ENCODE measurements around the gene RPL22.

RPL22 gene

GRCh38 chr1:6206520-6206855 is 7.1 kb upstream of the RPL22 start:
- Histone ChIP-seq H3K9ac (ENCODE audit: insufficient read length, low read depth) (peak overlapping the region; percentile 70), H3K4me1 (ENCODE audit: insufficient read depth, insufficient read length) (peaks cover 5% of the 10 kb centered on the region), H3K27me3 (ENCODE audit: insufficient read depth, insufficient read length) (peaks cover 5% of the 10 kb centered on the region), H3K36me3 (ENCODE audit: insufficient read depth, insufficient read length, low read length) (no peaks in the 10 kb centered on the region), H3K4me3 (ENCODE audit: insufficient read length, low read depth) (no peak overlapping the region), H3K9me3 (ENCODE audit: insufficient read depth, low read length) (no peaks in the 10 kb centered on the region)
- TF ChIP-seq YY1 (IDR thresholded peaks at IDR 0.05; ENCODE audit: insufficient read depth, insufficient read length), result no peak
- TF ChIP-seq ZNF274 (IDR thresholded peaks at IDR 0.05; ENCODE audit: low read depth, low read length), result no peak
- no peak for TF ChIP-seq SUZ12 (IDR thresholded peaks at IDR 0.05; ENCODE audit: extremely low read depth, insufficient read depth, insufficient read length)
- no peak for DNase-seq (ENCODE audit: low read depth, low spot score)

GRCh38 chr1:6205849-6206519 is 6.6 kb upstream of the RPL22 start, which contains the start of gene RNF207:
Gene RNF207 (plus strand): TSS chr1:6206119. CDS start chr1:6206536, 417 bp downstream.
- no peaks in the 10 kb centered on the region for H3K36me3 ChIP-seq (ENCODE audit: insufficient read depth, insufficient read length, low read length)
- no peak for TF ChIP-seq YY1 (IDR thresholded peaks at IDR 0.05; ENCODE audit: insufficient read depth, insufficient read length)
- no peak for TF ChIP-seq SUZ12 (IDR thresholded peaks at IDR 0.05; ENCODE audit: extremely low read depth, insufficient read depth, insufficient read length)
- TF ChIP-seq ZNF274 (IDR thresholded peaks at IDR 0.05; ENCODE audit: low read depth, low read length), result no peak
- H3K4me3 ChIP-seq (ENCODE audit: insufficient read length, low read depth), result peak within 1 kb of the TSS; percentile 39
- no peak for DNase-seq (ENCODE audit: low read depth, low spot score)
- H3K9ac ChIP-seq (ENCODE audit: insufficient read length, low read depth), result peak within 1 kb of the TSS; percentile 70
- no peaks in the 10 kb centered on the region for H3K9me3 ChIP-seq (ENCODE audit: insufficient read depth, low read length)
- H3K27me3 ChIP-seq (ENCODE audit: insufficient read depth, insufficient read length), result peaks cover 5% of the 10 kb centered on the region
- peaks cover 5% of the 10 kb centered on the region for H3K4me1 ChIP-seq (ENCODE audit: insufficient read depth, insufficient read length)

GRCh38 chr1:6202256-6202655 is 2.9 kb upstream of the RPL22 start:
- TF ChIP-seq SUZ12 (IDR thresholded peaks at IDR 0.05; ENCODE audit: extremely low read depth, insufficient read depth, insufficient read length) (no peak), ZNF274 (IDR thresholded peaks at IDR 0.05; ENCODE audit: low read depth, low read length) (no peak), YY1 (IDR thresholded peaks at IDR 0.05; ENCODE audit: insufficient read depth, insufficient read length) (no peak)
- H3K4me1 ChIP-seq (ENCODE audit: insufficient read depth, insufficient read length), result peaks cover under 1% of the 10 kb centered on the region
- no peak for DNase-seq (ENCODE audit: low read depth, low spot score)
- H3K36me3 ChIP-seq (ENCODE audit: insufficient read depth, insufficient read length, low read length), result peaks cover 7% of the 10 kb centered on the region
- no peak overlapping the region for H3K9ac ChIP-seq (ENCODE audit: insufficient read length, low read depth)
- no peak overlapping the region for H3K4me3 ChIP-seq (ENCODE audit: insufficient read length, low read depth)
- H3K27me3 ChIP-seq (ENCODE audit: insufficient read depth, insufficient read length), result no peaks in the 10 kb centered on the region
- no peaks in the 10 kb centered on the region for H3K9me3 ChIP-seq (ENCODE audit: insufficient read depth, low read length)

GRCh38 chr1:6200188-6200809 is 904 bp upstream of the RPL22 start:
- no peaks in the 10 kb centered on the region for H3K4me1 ChIP-seq (ENCODE audit: insufficient read depth, insufficient read length)
- no peaks in the 10 kb centered on the region for H3K9me3 ChIP-seq (ENCODE audit: insufficient read depth, low read length)
- H3K27me3 ChIP-seq (ENCODE audit: insufficient read depth, insufficient read length), result no peaks in the 10 kb centered on the region
- DNase-seq (ENCODE audit: low read depth, low spot score), result no peak
- H3K9ac ChIP-seq (ENCODE audit: insufficient read length, low read depth), result peak overlapping the region; percentile 79
- peak overlapping the region; percentile 40 for H3K4me3 ChIP-seq (ENCODE audit: insufficient read length, low read depth)
- TF ChIP-seq ZNF274 (IDR thresholded peaks at IDR 0.05; ENCODE audit: low read depth, low read length) (no peak), SUZ12 (IDR thresholded peaks at IDR 0.05; ENCODE audit: extremely low read depth, insufficient read depth, insufficient read length) (no peak), YY1 (IDR thresholded peaks at IDR 0.05; ENCODE audit: insufficient read depth, insufficient read length) (no peak)
- peaks cover 20% of the 10 kb centered on the region for H3K36me3 ChIP-seq (ENCODE audit: insufficient read depth, insufficient read length, low read length)

GRCh38 chr1:6198646-6199297 is 623 bp downstream of the RPL22 start:
- Histone ChIP-seq H3K9ac (ENCODE audit: insufficient read length, low read depth) (peak overlapping the region; percentile 89), H3K27me3 (ENCODE audit: insufficient read depth, insufficient read length) (no peaks in the 10 kb centered on the region), H3K9me3 (ENCODE audit: insufficient read depth, low read length) (no peaks in the 10 kb centered on the region), H3K36me3 (ENCODE audit: insufficient read depth, insufficient read length, low read length) (peaks cover 27% of the 10 kb centered on the region), H3K4me3 (ENCODE audit: insufficient read length, low read depth) (peak overlapping the region; percentile 68), H3K4me1 (ENCODE audit: insufficient read depth, insufficient read length) (no peaks in the 10 kb centered on the region)
- no peak for TF ChIP-seq ZNF274 (IDR thresholded peaks at IDR 0.05; ENCODE audit: low read depth, low read length)
- no peak for DNase-seq (ENCODE audit: low read depth, low spot score)

GRCh38 chr1:6197746-6198427 is 1.5 kb downstream of the RPL22 start:
- DNase-seq (ENCODE audit: low read depth, low spot score), result no peak
- H3K36me3 ChIP-seq (ENCODE audit: insufficient read depth, insufficient read length, low read length), result peaks cover 35% of the 10 kb centered on the region
- no peak for TF ChIP-seq YY1 (IDR thresholded peaks at IDR 0.05; ENCODE audit: insufficient read depth, insufficient read length)
- TF ChIP-seq SUZ12 (IDR thresholded peaks at IDR 0.05; ENCODE audit: extremely low read depth, insufficient read depth, insufficient read length), result no peak
- no peak for TF ChIP-seq ZNF274 (IDR thresholded peaks at IDR 0.05; ENCODE audit: low read depth, low read length)

GRCh38 chr1:6191968-6192367 is 7.4 kb downstream of the RPL22 start:
- peaks cover 45% of the 10 kb centered on the region for H3K36me3 ChIP-seq (ENCODE audit: insufficient read depth, insufficient read length, low read length)

More at GRCh38 chr1:6197746-6198427, 1.5 kb downstream of the RPL22 start:
- Histone ChIP-seq H3K4me3 (ENCODE audit: insufficient read length, low read depth) (peak overlapping the region; percentile 68), H3K9ac (ENCODE audit: insufficient read length, low read depth) (peak overlapping the region; percentile 89), H3K4me1 (ENCODE audit: insufficient read depth, insufficient read length) (no peaks in the 10 kb centered on the region), H3K9me3 (ENCODE audit: insufficient read depth, low read length) (no peaks in the 10 kb centered on the region), H3K27me3 (ENCODE audit: insufficient read depth, insufficient read length) (no peaks in the 10 kb centered on the region)

More at GRCh38 chr1:6191968-6192367, 7.4 kb downstream of the RPL22 start:
- TF ChIP-seq SUZ12 (IDR thresholded peaks at IDR 0.05; ENCODE audit: extremely low read depth, insufficient read depth, insufficient read length), result no peak
- TF ChIP-seq YY1 (IDR thresholded peaks at IDR 0.05; ENCODE audit: insufficient read depth, insufficient read length), result no peak
- no peak for TF ChIP-seq ZNF274 (IDR thresholded peaks at IDR 0.05; ENCODE audit: low read depth, low read length)
- H3K4me3 ChIP-seq (ENCODE audit: insufficient read length, low read depth), result no peak overlapping the region
- H3K27me3 ChIP-seq (ENCODE audit: insufficient read depth, insufficient read length), result no peaks in the 10 kb centered on the region
- H3K4me1 ChIP-seq (ENCODE audit: insufficient read depth, insufficient read length), result no peaks in the 10 kb centered on the region
- DNase-seq (ENCODE audit: low read depth, low spot score), result no peak
- H3K9me3 ChIP-seq (ENCODE audit: insufficient read depth, low read length), result no peaks in the 10 kb centered on the region
- no peak overlapping the region for H3K9ac ChIP-seq (ENCODE audit: insufficient read length, low read depth)
